CD4-positive, alpha-beta T cell treated with Interleukin-12 subunit alpha and Interleukin-12 subunit beta, for 1 hour (primary cell): ENCODE results near the gene CCL15.

ENCODE experiments used
- DNase-seq: peaks from one replicate; pipeline ENCODE4 v3.0.0-alpha.2; 2020

Gene CCL15

DNA sequence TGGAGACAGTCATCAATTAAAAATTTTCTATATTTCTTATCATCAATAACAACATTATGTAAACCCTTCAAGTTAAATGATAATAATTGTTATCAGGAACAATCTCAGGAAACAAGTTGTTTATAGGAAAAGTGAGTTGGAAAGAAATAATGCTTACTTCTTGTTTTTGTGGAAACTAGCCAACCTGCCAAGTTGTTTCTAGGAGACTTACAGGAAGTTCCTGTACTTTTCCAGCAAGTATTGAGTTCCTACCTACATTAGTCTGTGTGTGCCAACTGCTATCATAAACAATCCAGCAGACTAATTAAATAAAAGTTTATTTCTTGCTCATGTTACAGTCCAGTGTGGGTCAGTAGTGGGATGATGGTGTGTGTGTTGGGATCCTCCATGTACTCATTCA is 13.2 kb downstream of the CCL15 start:
- no peak for DNase-seq

DNA sequence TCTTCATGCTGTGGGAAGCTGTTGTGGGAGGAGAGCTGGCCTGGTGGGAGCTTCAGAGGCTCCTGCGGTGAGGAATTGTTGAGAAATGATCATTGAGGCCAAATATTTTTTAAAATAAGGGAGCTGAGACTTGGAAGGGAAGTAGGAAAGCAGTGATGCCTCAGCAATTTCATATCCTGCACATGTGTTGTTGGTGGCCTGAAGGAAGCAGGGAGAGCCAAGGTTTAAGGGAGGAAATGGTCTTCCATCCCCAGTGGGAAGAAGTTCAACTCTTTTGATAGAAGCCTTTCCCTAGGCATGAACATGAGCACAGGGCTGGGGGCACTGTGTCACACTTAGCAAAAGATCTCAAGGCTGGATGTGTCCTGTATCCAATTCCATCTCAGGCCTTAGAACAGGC is 14.7 kb downstream of the CCL15 start, which contains the start of gene CCL14:
Gene CCL14, minus strand, starts transcription at position 87 of the 400 bp plus-strand sequence. Its CDS starts 80 bp downstream, at position 7.
- DNase-seq, result no peak

DNA sequence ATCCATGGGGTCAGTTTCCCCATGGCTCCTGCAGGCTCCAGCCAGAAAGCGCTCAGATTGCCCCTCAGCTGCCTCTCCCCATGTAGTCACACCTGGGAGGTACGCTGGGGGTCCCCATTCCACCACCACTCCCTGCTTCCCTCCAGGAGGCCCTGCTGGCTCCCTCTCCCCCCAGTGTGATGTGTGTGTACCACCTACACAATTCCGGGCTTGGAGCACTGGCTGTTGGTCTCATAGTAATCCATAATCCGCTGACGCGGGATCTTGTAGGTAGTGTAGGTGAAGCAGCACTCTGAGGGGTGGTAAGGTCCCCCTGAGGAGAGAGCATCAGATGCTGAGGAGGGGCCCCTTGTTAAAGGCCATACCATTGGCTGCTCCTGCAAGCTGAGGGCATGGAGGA is 17.2 kb downstream of the CCL15 start:
- no peak for DNase-seq

DNA sequence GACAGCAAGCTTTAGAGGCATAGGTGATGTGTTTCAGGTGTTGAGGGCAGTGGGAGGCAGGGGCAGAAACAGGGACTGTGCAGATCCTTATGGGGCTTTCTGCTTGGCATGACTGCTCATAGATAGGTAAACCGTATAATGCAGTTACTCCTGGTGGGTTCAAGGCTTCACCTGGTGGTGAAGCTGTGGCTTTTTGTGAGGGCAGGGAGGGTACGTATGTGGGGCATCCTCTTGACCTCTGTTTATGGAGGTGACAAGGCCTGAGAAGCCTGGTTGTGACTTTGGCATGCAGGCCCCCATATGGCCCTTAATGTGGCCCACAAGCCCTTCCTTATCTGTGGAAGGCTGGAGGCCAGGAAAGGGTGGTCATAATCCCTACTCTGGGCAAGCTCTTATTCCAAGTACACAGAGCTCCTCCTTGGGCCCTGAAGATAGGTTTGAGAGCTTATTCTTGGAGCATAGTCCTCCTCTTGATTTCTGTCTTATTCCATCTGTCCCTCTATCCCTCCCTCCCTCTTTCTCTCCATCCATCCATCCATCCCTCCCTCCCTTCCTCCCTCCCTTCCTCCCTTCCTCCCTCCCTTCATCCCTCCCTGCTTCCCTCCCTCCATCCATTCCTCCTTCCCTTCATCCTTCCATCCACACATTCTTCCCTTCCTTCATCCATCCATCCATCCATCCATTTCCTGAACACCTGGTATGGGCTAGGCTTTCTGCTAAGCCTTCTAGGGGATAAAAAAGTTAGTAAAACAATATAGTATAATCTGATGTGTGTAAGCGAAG is 18.8 kb downstream of the CCL15 start:
- DNase-seq, result no peak

DNA sequence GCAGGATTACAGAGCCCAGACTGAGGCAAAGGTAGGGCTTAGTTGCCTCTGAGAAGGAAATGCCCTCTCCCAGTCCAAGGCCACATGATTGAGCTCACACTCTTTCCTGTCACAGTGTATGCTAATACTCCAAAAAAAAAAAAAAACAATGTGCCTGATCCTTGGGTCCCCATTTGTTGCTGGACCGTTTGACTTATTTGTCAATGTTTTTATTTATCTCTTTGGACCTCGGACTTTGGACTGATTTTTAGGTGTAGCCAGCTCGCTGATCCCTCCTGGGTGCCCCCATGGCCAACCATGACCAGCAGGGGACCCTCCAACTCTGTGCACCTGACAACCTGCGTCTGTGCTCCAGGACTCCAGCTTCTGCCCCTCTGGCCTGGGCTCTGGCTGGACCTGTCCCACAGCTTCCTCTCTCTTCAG is 19.4 kb downstream of the CCL15 start:
- DNase-seq, result no peak

DNA sequence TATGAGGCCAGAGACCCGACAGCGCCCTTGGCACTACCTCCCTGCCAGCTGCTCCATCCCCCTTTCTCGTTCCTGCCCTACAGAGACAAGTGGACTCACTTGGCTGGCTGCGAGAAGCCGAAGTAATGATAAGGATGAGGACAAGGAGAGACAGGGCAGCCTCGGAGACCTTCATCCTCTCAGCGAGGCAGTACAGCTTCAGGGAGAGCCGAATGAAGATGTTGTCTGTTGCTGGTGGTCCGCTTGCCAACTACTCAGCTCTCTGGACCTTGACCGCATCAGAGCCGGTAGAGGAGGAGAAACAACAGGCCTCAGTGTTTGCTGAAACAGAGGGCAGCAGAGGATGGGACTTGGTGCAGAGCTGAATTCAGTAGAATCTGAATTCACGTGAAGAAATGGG is 20.1 kb downstream of the CCL15 start, which contains the start of gene CCL16:
Gene CCL16, minus strand, starts transcription at position 252 of the 400 bp plus-strand sequence. Its CDS starts 77 bp downstream, at position 175.
- DNase-seq, result no peak

DNA sequence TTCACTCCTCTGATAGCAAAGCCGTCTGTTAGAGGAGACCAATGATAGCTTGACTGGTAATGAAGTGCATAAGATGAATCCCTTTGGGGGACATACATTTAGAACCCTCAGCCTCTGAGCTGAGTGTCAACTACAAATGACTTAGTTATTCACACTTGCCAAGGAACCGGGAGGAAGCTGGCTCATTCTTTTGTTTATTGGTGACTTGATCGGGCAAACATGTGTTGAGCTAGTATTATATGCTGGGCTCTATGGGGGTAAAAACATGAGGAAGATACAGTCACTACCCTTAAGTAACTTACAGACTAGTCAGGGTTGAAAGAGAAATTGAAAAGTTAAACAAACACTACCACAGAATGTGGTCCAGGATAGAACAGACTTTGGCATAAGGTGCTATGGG is 23.0 kb downstream of the CCL15 start:
- DNase-seq, result no peak

DNA sequence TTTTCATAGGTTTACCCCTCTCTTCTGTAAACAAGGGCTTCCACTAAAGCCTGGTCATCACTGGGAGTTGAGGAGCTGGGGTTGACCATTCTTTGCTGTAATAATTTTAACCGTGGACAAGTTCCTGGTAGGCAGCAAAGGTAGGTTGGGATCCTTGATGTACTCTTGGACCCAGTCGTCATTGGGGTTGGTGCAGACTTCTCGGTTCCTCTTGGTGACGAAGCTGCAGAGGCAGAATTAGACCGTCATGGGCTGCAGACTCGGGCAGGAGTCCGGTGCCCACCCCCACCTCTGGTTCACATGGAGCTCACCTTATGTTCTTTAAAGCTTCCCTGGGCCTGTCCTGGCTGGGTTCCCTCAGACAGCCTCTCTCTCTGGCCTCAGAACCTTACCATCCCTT is 23.8 kb downstream of the CCL15 start:
- no peak for DNase-seq

DNA sequence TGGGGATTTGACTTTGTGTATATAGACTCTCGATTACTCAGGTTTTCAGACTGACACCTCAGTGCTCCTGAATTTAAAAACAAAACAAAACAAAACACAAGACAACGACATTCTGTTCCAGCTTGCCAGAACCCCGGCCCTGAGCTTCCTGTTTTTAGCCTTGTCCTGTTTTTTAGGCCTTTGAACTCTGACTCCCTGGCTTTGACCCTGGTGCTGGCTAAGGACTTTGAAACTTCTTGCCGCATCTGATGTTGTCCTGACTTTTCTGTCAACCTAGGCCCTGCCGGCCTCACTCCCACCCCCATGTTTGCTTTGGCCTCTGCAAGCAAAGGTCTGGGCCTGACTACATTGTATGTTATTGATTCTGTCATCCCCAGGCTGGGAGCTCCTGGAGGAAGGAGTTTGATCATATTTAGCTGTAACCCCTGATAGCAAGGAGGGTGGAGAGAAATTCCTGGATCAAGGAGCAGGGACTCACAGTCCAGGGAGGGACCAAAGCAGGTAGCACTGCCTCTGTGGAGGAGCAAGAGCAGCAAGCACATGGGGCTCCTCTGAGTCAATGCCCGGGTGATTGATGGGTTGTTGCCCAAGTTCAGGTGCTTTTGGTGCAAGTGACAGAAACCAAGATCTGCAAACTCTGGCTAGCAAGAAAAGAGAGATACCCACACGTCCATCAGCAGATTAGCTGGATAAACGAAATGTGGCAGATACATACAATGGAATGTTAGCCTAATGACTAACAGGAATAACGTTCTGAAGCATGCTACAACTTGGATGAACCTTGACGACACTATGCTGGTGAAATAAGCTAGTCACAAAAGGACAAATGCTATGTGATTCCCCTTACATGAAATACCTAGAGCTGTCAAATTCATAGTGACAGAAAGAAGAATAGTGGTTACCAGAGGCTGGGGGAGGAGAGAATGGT is 27.8 kb downstream of the CCL15 start:
- no peak for DNase-seq

DNA sequence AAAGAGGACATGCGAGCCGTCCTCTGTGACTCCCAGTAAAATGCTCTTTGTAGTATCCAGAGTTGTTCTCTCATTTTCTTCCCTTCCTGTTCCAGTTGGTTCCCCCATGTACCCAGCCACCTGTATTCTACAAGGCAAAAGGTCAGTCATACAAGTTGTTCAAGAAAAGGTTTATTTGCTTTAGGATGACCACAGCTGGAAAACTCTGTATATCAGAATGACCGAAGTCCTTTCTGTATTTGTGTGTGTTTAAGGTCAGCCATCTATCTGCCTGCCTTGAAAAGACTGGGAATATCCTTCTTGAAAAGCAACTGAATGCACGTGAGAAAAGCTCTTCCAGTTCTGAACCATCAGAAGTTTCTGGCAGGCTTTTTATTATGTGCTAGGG is 28.4 kb downstream of the CCL15 start:
- DNase-seq, result no peak

DNA sequence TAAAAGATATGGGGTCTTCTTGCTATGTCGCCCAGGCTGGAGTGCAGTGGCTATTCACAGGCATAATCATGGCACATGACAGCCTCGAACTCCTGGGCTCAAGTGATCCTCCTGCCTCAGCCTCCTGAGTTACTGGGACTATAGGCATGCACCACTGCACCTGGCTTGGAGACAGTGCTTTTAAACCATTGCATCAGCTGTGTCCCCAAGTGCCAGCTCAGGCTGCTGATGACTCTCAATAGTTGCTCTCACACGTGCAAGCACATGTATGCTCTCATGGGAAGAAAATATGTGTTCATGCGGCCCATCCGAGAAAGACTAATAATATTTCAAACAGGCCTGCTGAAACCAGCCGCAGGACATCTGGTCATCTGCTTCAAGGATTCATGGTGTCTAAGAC is 28.8 kb downstream of the CCL15 start:
- no peak for DNase-seq

DNA sequence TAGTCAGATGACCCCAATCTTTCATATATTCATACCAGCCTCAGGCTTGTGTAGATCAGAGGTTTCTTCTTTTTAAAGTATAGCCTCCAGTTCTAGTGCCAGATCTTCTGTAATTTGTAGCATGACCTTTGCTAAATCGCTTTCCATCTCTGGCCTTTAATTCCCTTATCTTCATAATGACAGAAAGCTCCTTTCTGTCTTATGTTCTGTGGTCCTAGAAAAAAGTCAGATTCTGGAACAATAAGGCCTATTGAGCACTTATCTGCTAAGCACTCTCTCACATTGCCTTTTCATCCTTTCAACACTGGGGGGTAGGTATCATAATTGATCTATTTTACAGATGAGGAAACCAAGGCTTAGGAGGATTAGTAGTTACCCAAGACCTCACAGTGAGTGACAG is 29.3 kb downstream of the CCL15 start:
- DNase-seq, result no peak

DNA sequence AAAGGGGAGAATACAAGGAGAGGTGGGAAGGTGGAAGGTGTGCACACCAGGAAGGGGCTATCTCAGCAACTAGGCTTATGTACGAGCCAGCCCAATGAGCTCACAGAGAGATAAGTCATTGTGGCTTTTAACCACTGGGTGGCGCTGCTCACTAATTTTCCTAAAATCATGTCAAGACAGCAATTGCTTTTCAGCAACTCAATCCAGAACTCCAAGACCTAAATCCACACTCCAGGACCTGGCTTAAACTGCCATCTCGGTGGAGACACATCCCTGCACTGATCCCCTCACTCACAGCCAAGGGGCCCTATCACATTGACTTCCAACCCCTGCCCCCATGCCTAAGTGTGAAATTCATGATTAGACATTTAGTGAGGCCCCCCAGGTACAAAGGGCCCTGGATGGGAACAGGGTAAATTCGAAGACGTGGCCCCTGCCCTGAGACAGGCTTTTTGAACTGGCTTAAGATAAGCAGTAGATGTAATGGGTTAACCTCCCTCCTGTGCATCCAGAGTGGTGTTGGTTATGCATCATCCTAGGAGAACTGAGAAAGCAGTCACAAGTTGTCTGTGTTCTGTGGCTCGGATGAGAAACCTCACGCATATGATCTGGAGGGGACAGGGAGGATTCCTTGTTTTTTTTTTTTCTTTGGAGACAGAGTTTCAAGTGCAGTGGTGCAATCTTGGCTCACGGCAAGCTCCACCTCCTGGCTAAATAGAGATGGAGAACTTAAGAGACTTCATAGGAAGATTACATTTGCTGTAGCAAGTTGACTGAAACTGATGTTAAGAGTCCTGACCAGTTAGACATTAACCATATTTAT is 31.6 kb downstream of the CCL15 start:
- peak; percentile 76 for DNase-seq

DNA sequence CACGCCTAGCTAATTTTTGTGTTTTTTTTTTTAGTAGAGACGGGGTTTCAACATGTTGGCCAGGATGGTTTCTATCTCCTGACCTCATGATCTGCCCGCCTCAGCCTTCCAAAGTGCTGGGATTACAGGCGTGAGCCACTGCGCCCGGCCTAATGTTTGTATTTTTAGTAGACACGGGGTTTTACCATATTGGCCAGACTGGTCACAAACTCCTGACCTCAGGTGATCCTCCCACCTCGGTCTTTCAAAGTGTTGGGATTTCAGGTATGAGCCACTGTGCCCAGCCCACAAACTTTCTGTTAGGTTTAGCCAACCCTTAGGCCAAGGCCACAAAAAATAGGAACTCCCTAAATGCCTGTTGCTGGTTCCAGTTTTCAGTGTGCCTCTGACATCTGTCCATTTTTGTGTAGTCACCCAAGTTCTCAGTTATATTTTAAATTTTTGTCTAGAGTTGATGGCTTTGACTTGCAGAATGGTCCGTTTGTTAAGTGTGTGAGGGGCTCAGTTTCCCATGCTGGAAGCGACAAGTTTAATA is 32.8 kb downstream of the CCL15 start:
- DNase-seq, result no peak

DNA sequence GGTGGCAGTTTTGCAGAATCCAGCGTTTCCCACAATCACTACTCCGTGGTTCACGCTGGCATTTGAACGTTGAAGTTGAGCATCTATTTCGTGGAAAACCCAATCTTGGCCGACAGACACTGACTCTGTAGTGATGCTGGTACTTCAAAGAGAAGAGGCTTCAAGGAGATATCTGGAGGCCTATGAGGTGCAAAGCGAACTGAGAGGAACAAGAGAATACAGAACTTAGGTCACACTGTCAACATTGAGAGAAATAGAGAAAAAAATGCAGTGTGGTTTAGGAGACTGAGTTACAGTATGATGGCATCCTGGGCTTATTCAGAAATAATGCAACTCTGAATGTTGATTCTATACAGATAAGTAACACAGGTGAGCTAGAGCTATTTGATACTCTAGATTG is 36.1 kb downstream of the CCL15 start:
- no peak for DNase-seq

DNA sequence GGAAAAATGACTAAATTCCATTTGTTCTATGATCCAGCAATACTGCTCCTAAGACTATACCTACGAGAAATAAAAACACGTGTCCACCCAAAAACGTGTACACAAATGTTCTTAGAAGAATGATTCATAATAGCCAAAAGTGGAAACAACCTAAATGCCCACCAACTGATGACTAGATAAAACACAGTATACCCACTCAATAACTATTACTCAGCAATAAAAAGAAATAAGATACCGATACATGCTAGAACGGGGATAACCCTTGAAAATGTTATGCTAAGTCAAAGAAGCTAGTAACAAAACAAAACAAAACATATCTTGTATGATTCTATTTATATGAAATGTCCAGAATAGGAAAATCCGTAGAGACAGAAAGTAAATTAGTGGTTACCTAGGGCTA is 37.7 kb downstream of the CCL15 start:
- DNase-seq, result no peak

DNA sequence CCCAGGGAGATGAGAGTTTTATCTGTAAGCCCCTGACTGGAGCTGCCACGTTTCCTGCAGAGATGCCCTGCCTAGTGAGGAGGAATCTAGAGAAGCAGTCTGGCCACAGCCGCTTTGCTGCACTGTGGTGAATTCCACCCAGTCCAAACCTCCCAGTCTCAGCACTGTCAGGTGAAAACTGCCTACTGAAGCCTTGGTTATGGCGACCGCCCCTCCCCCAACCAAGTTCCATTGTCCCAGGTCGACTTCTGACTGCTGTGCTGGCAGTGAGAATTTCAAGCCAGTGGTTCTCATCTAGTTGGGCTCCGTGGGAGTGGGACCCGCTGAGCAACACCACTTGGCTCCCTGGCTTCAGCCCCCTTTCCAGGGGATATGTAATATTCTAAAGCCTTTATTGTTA is 47.6 kb downstream of the CCL15 start:
- DNase-seq, result no peak

DNA sequence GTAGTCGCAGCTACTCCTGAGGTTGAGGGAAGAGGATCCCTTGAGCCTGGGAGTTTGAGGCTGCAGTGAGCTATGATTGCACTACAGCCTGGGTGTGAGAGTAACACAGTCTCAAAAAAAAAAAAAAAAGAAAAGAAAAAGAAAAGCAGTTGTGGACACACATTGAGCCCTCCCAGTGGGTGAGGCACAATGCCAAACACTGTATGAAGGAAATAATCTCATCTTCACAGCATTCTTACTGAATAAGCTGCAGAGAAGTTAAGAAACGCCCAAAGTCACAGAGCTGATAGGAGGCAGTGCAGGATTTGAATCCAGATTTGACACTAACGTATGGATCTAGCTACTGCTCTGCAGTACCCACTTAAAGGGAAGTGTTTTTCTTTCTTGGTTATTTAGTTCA is 52.0 kb downstream of the CCL15 start:
- no peak for DNase-seq

DNA sequence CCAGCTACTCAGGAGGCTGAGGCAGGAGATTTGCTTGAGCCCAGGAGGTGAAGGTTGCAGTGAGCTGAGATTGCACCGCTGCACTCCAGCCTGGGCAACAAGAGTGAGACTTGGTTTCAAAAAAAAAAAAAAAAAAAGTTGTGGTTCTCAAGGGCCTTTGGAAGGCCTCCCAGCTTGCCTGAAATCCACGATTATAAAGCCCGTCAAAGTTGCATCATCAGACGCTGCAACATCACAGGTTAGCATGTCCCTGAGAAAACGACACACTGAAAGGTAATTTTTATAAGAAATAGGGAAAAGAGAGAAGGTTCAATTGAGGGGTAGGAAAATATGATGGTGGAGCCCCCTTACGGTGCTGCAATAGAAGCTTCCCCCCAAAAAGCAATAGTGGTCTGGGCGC is 53.3 kb downstream of the CCL15 start:
- no peak for DNase-seq
